Keratinocyte (primary cell): ENCODE data around the gene LRRC8D. TPM values are rescaled to one million over a fixed set of nuclear protein-coding genes. Genes with fewer than 3 reads are reported as not detected.

ENCODE experiments used
- DNase-seq: peaks from one replicate; pipeline ENCODE4 v3.0.0-alpha.2; 2011; ENCODE audit warnings: low read depth, missing footprints, low spot score
- FAIRE-seq: peaks from 2 replicates; lab custom pipeline; 2011; peaks lifted over from hg19 to GRCh38; lab: Jason Lieb, UNC
- H2AFZ ChIP-seq: 2 replicates; pipeline ENCODE4 v1.6.0; 2012; ENCODE audit warnings: low read length, control low read depth, inconsistent platforms; ENCODE audit not compliant: control insufficient read depth
- H3K27ac ChIP-seq: 2 replicates; pipeline ENCODE4 v1.5.1; 2011; ENCODE audit warnings: low read length; ENCODE audit not compliant: control insufficient read depth, insufficient read depth
- H3K27me3 ChIP-seq: 3 replicates; pipeline ENCODE4 v1.6.0; 2011; ENCODE audit warnings: low read length; ENCODE audit not compliant: control insufficient read depth, insufficient read depth; ENCODE audit errors: extremely low read depth
- H3K36me3 ChIP-seq, 2 experiments: 2 replicates in 1 of 2; 3 replicates in 1 of 2; pipeline ENCODE4 v1.5.1; 2011; ENCODE audit warnings: low read length in 2 of 2, mild to moderate bottlenecking in 1 of 2; ENCODE audit not compliant: control insufficient read depth in 2 of 2, insufficient read depth in 2 of 2; ENCODE audit errors: extremely low read depth in 1 of 2
- H3K4me1 ChIP-seq: 3 replicates; pipeline ENCODE4 v1.5.1; 2011; ENCODE audit warnings: low read length; ENCODE audit not compliant: control insufficient read depth, insufficient read depth; ENCODE audit errors: extremely low read depth
- H3K4me2 ChIP-seq: 3 replicates; pipeline ENCODE4 v1.6.0; 2011; ENCODE audit warnings: low read depth, low read length; ENCODE audit not compliant: control insufficient read depth, insufficient read depth; ENCODE audit errors: extremely low read depth
- H3K4me3 ChIP-seq, 3 experiments: fragments of 200-600 bp in 1 of 3; sonication (generic) in 1 of 3; 2 replicates in 2 of 3; 3 replicates in 1 of 3; pipeline ENCODE4 v1.5.1; 2011 to 2016; ENCODE audit warnings: low read length in 3 of 3, mild to moderate bottlenecking in 3 of 3, control low read depth in 2 of 3, inconsistent platforms in 1 of 3, low read depth in 1 of 3, mixed read lengths in 1 of 3, mixed run types in 1 of 3, moderate library complexity in 1 of 3; ENCODE audit not compliant: control insufficient read depth in 2 of 3, insufficient read depth in 2 of 3; ENCODE audit errors: extremely low read depth in 1 of 3
- H3K79me2 ChIP-seq: 2 replicates; pipeline ENCODE4 v1.6.0; 2012; ENCODE audit warnings: low read length; ENCODE audit not compliant: control insufficient read depth, insufficient read depth
- H3K9ac ChIP-seq: 3 replicates; pipeline ENCODE4 v1.6.0; 2011; ENCODE audit warnings: low read length; ENCODE audit not compliant: control insufficient read depth, insufficient read depth; ENCODE audit errors: extremely low read depth
- H3K9me1 ChIP-seq: 3 replicates; pipeline ENCODE4 v1.6.0; 2011; ENCODE audit warnings: low read length; ENCODE audit not compliant: control insufficient read depth, insufficient read depth; ENCODE audit errors: extremely low read depth
- H3K9me3 ChIP-seq: 2 replicates; pipeline ENCODE4 v1.5.1; 2012; ENCODE audit warnings: low read depth, low read length; ENCODE audit not compliant: control insufficient read depth
- H4K20me1 ChIP-seq: 3 replicates; pipeline ENCODE4 v1.6.0; 2011; ENCODE audit warnings: low read length; ENCODE audit not compliant: control insufficient read depth, insufficient read depth; ENCODE audit errors: extremely low read depth
- CTCF ChIP-seq, 3 experiments: IDR thresholded peaks in 1 of 3; conservative IDR thresholded peaks in 1 of 3; optimal IDR thresholded peaks in 1 of 3; 2 replicates in 2 of 3; 3 replicates in 1 of 3; pipeline versions ENCODE3 to v1.5.1; 2011; ENCODE audit warnings: low read length in 3 of 3, mild to moderate bottlenecking in 3 of 3, moderate library complexity in 2 of 3, control low read depth in 1 of 3, inconsistent platforms in 1 of 3; ENCODE audit not compliant: insufficient read depth in 2 of 3; ENCODE audit errors: extremely low read depth in 1 of 3
- EZH2 ChIP-seq: IDR thresholded peaks from one replicate; pipeline ENCODE4 v1.6.1; 2012; ENCODE audit warnings: inconsistent platforms, mild to moderate bottlenecking, low read length, moderate library complexity
- dilution Hi-C: fragments of 300-500 bp; cut with MboI; formaldehyde crosslinking; loops from one replicate; pipeline ENCODE4 v1.7.0; 2020; ENCODE audit warnings: low sequenced_read_pairs; ENCODE audit not compliant: extremely low pct_ligation_motif_present
- polyA plus RNA-seq, 5 experiments: library from polyadenylated mRNA; depleted of rRNA in 3 of 5; stranded (reverse) in 3 of 5; stranded (forward) in 1 of 5; unstranded in 1 of 5; fragments of >200 nt; gene quantifications; 1 replicate in 1 of 5; 2 replicates in 3 of 5; 3 replicates in 1 of 5; pipeline versions ENCODE4 v1.2.1 to v1.2.3, GENCODE V29; 2011 to 2012; ENCODE audit warnings: missing spikeins in 2 of 5, low read depth in 1 of 5, low replicate concordance in 1 of 5

Gene LRRC8D
- polyA plus RNA-seq, 1 donor (not counting 4 experiments of a cell fraction or from before 2014, with no cell fraction given) = 54.7 TPM

- TF ChIP-seq EZH2 (no peak), CTCF (optimal IDR thresholded peaks at IDR 0.05 in 1 of 3, IDR thresholded peaks at IDR 0.05 in 1 of 3, conservative IDR thresholded peaks at IDR 0.05 in 1 of 3; ENCODE audit: extremely low read depth in 1 of 3, insufficient read depth in 2 of 3, low read length in 3 of 3) (no peak)
- DNase-seq (no peak), FAIRE-seq (no peak)
- Histone ChIP-seq H2AFZ (no peak overlapping the region), H3K4me1 (no peaks in the 10 kb centered on the region), H3K36me3 (peaks cover 2 to 3% of the 10 kb centered on the region in 2 experiments), H3K4me3 (no peak overlapping the region), H3K79me2 (peaks cover 6% of the 10 kb centered on the region), H3K9me3 (no peaks in the 10 kb centered on the region), H4K20me1 (no peaks in the 10 kb centered on the region), H3K9me1 (no peaks in the 10 kb centered on the region), H3K27me3 (no peaks in the 10 kb centered on the region), H3K4me2 (no peak overlapping the region), H3K9ac (no peak overlapping the region), H3K27ac (no peak overlapping the region)
- dilution Hi-C loops = no loop called here
Measured at GRCh38 chr1:89877756-89878155, 56.9 kb downstream of the LRRC8D start.

GRCh38 chr1:89878256-89878655 is 57.4 kb downstream of the LRRC8D start:
- H3K9me1 ChIP-seq = no peaks in the 10 kb centered on the region
- H3K36me3 ChIP-seq = peaks cover 2 to 3% of the 10 kb centered on the region in 2 experiments
- no peaks in the 10 kb centered on the region for H4K20me1 ChIP-seq
- H3K79me2 ChIP-seq = peaks cover 10% of the 10 kb centered on the region
- peaks cover under 1% of the 10 kb centered on the region for H3K4me1 ChIP-seq
- H2AFZ ChIP-seq = no peak overlapping the region
- DNase-seq = no peak
- dilution Hi-C loops = no loop called here
- no peaks in the 10 kb centered on the region for H3K9me3 ChIP-seq
- no peak overlapping the region for H3K4me2 ChIP-seq
- TF ChIP-seq EZH2 = no peak
- TF ChIP-seq CTCF (optimal IDR thresholded peaks at IDR 0.05 in 1 of 3, IDR thresholded peaks at IDR 0.05 in 1 of 3, conservative IDR thresholded peaks at IDR 0.05 in 1 of 3; ENCODE audit: extremely low read depth in 1 of 3, insufficient read depth in 2 of 3, low read length in 3 of 3) = no peak
- no peak overlapping the region for H3K27ac ChIP-seq
- no peak overlapping the region for H3K9ac ChIP-seq
- H3K27me3 ChIP-seq = no peaks in the 10 kb centered on the region
- H3K4me3 ChIP-seq = no peak overlapping the region
- no peak for FAIRE-seq
